Fibroblast of lung (primary cell): ENCODE measurements around the gene KIF6. TPM values are rescaled to one million over a fixed set of nuclear protein-coding genes. Genes with fewer than 3 reads are reported as not detected.

Experiments
- DNase-seq, 2 donors: peaks; one replicate each; pipeline versions ENCODE4 v3.0.0 to v3.0.0-alpha.2; 2010; ENCODE audit warnings: low read depth in 2 of 2
- H2AFZ ChIP-seq: 2 replicates; pipeline ENCODE4 v1.5.1; 2012; ENCODE audit warnings: low read length, control low read depth, inconsistent platforms
- H3K27ac ChIP-seq: 2 replicates; pipeline ENCODE4 v1.5.1; 2011; ENCODE audit warnings: low read length, control low read depth; ENCODE audit not compliant: insufficient read depth
- H3K27me3 ChIP-seq: 2 replicates; pipeline ENCODE4 v1.5.1; 2011; ENCODE audit warnings: mild to moderate bottlenecking, low read length; ENCODE audit not compliant: control insufficient read depth, insufficient read depth
- H3K36me3 ChIP-seq: 2 replicates; pipeline ENCODE4 v1.5.1; 2011; ENCODE audit warnings: low read length; ENCODE audit not compliant: control insufficient read depth, insufficient read depth
- H3K4me1 ChIP-seq: 2 replicates; pipeline ENCODE4 v1.5.1; 2011; ENCODE audit warnings: low read length; ENCODE audit not compliant: control insufficient read depth, insufficient read depth; ENCODE audit errors: extremely low read depth
- H3K4me2 ChIP-seq: 2 replicates; pipeline ENCODE4 v1.5.1; 2011; ENCODE audit warnings: low read length, control low read depth; ENCODE audit not compliant: insufficient read depth; ENCODE audit errors: extremely low read depth
- H3K4me3 ChIP-seq, 4 experiments: fragments of 200-600 bp in 1 of 4; sonication (generic) in 1 of 4; replicated peaks in 1 of 4; 2 replicates each; pipeline ENCODE4 v1.5.1; 2011 to 2016; ENCODE audit warnings: low read length in 4 of 4, low read depth in 3 of 4, mild to moderate bottlenecking in 3 of 4, control low read depth in 2 of 4, inconsistent platforms in 1 of 4, mixed read lengths in 1 of 4; ENCODE audit not compliant: insufficient read depth in 1 of 4; ENCODE audit errors: control extremely low read depth in 1 of 4
- H3K79me2 ChIP-seq: 2 replicates; pipeline ENCODE4 v1.5.1; 2012; ENCODE audit warnings: mild to moderate bottlenecking, low read length, inconsistent platforms; ENCODE audit not compliant: control insufficient read depth, insufficient read depth
- H3K9ac ChIP-seq: 2 replicates; pipeline ENCODE4 v1.5.1; 2011; ENCODE audit warnings: mild to moderate bottlenecking, low read length, control low read depth; ENCODE audit not compliant: insufficient read depth
- H3K9me3 ChIP-seq: 2 replicates; pipeline ENCODE4 v1.5.1; 2012; ENCODE audit warnings: low read depth, low read length; ENCODE audit not compliant: control insufficient read depth, insufficient read depth
- H4K20me1 ChIP-seq: 2 replicates; pipeline ENCODE4 v1.5.1; 2011; ENCODE audit warnings: low read length; ENCODE audit not compliant: control insufficient read depth, insufficient read depth; ENCODE audit errors: extremely low read depth
- EZH2 ChIP-seq: IDR thresholded peaks from 2 replicates; pipeline ENCODE4 v1.5.1; 2012; ENCODE audit warnings: low read length, control low read depth, mild to moderate bottlenecking; ENCODE audit errors: missing control alignments
- polyA plus RNA-seq, 2 donors: library from polyadenylated mRNA; depleted of rRNA in 1 of 2; stranded (reverse) in 1 of 2; unstranded in 1 of 2; fragments of >200 nt; gene quantifications; 2 replicates each; pipeline ENCODE4 v1.2.1, GENCODE V29; 2011 to 2012; ENCODE audit warnings: missing spikeins in 1 of 2
- total RNA-seq: library from RNA; depleted of rRNA; stranded (reverse); fragments of >200 nt; gene quantifications from 2 replicates; pipeline ENCODE4 v1.2.1, GENCODE V29; 2014
- TF ChIP-seq, protein P1 (sequence below), 2 donors: IDR thresholded peaks in 1 of 2; conservative IDR thresholded peaks in 1 of 2; 1 replicate in 1 of 2; 2 replicates in 1 of 2; pipeline ENCODE4 v1.5.1; 2011 to 2012; ENCODE audit warnings: low read length in 2 of 2, control low read depth in 1 of 2, inconsistent platforms in 1 of 2, low read depth in 1 of 2, mild to moderate bottlenecking in 1 of 2

KIF6 gene
- total and polyA plus RNA-seq, 2 donors (not counting 1 experiment from before 2014, with no cell fraction given), result 0.24 to 0.83 TPM

DNA sequence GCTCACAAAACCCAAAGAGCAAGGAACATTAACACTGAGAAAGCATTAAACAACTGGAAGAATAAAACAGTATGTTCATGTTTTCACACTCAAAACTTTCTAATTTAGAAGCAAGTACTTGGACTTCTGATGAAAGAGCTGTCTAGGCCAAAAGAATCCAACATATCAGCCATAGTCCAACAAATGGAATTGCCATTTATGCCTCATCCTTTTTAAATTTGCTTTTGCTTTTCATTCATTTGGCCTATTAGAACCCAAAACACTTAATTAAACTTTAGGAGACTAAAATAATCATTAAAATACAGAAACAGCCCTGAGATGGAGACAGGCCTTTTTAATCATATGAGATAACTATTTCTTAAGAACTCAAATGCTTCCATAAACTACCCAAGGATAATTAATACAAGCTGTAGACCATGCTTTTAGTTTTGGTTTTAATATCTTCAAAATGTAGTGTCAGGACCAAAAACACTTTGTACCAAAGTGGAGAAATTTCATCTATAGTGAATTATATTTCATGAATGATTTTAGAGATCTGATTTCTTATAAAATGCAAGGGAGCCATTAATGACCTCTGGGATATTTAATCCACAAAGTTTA lies 166.5 kb downstream of the KIF6 start:
- TF ChIP-seq, protein P1, sequence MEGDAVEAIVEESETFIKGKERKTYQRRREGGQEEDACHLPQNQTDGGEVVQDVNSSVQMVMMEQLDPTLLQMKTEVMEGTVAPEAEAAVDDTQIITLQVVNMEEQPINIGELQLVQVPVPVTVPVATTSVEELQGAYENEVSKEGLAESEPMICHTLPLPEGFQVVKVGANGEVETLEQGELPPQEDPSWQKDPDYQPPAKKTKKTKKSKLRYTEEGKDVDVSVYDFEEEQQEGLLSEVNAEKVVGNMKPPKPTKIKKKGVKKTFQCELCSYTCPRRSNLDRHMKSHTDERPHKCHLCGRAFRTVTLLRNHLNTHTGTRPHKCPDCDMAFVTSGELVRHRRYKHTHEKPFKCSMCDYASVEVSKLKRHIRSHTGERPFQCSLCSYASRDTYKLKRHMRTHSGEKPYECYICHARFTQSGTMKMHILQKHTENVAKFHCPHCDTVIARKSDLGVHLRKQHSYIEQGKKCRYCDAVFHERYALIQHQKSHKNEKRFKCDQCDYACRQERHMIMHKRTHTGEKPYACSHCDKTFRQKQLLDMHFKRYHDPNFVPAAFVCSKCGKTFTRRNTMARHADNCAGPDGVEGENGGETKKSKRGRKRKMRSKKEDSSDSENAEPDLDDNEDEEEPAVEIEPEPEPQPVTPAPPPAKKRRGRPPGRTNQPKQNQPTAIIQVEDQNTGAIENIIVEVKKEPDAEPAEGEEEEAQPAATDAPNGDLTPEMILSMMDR (conservative IDR thresholded peaks at IDR 0.05 in 1 of 2, IDR thresholded peaks at IDR 0.05 in 1 of 2; ENCODE audit: low read depth in 1 of 2, low read length in 2 of 2), result no peak
- TF ChIP-seq EZH2, result no peak
- H3K27me3 ChIP-seq, result no peaks in the 10 kb centered on the region
- no peak overlapping the region for H3K4me2 ChIP-seq
- no peak overlapping the region for H3K4me3 ChIP-seq
- H3K9me3 ChIP-seq, result no peaks in the 10 kb centered on the region
- no peak overlapping the region for H2AFZ ChIP-seq
- H3K9ac ChIP-seq, result no peak overlapping the region
- H3K79me2 ChIP-seq, result no peaks in the 10 kb centered on the region
- DNase-seq, result no peak
- H3K4me1 ChIP-seq, result no peaks in the 10 kb centered on the region
- H3K27ac ChIP-seq, result no peak overlapping the region
- no peaks in the 10 kb centered on the region for H4K20me1 ChIP-seq
- H3K36me3 ChIP-seq, result no peaks in the 10 kb centered on the region

DNA sequence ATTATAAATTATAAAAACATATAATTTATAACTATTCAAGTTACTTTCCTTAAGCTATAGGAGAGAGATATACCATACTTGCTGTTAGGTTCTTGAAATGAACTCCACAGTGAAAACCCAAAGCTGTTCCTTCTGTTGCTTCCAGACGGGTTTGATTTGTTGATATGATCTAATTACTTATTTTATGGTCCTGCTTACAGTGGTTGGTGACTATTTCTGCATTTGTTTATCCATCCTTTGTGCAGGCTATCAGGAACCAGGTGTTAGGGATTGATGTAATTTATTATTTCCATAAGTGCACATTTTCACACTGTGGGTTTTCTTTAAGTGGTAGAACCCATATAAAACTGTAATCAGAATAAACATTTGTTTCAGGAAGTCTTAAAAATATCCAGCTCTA lies 167.1 kb downstream of the KIF6 start:
- Histone ChIP-seq H2AFZ (no peak overlapping the region), H4K20me1 (no peaks in the 10 kb centered on the region), H3K27ac (no peak overlapping the region), H3K79me2 (no peaks in the 10 kb centered on the region), H3K9ac (no peak overlapping the region), H3K4me3 (no peak overlapping the region), H3K4me2 (no peak overlapping the region), H3K27me3 (no peaks in the 10 kb centered on the region), H3K9me3 (no peaks in the 10 kb centered on the region), H3K4me1 (no peaks in the 10 kb centered on the region), H3K36me3 (no peaks in the 10 kb centered on the region)
- DNase-seq, result no peak
- TF ChIP-seq EZH2, result no peak
- TF ChIP-seq, protein P1 (conservative IDR thresholded peaks at IDR 0.05 in 1 of 2, IDR thresholded peaks at IDR 0.05 in 1 of 2; ENCODE audit: low read depth in 1 of 2, low read length in 2 of 2), result no peak

- DNase-seq, result no peak
- Histone ChIP-seq H4K20me1 (no peaks in the 10 kb centered on the region), H2AFZ (no peak overlapping the region), H3K27me3 (no peaks in the 10 kb centered on the region), H3K79me2 (no peaks in the 10 kb centered on the region), H3K27ac (no peak overlapping the region), H3K4me2 (no peak overlapping the region), H3K4me1 (no peaks in the 10 kb centered on the region), H3K9me3 (no peaks in the 10 kb centered on the region), H3K4me3 (no peak overlapping the region), H3K36me3 (no peaks in the 10 kb centered on the region), H3K9ac (no peak overlapping the region)
- TF ChIP-seq, protein P1 (conservative IDR thresholded peaks at IDR 0.05 in 1 of 2, IDR thresholded peaks at IDR 0.05 in 1 of 2; ENCODE audit: low read depth in 1 of 2, low read length in 2 of 2), result no peak
- no peak for TF ChIP-seq EZH2
These were observed 170.1 kb downstream of the KIF6 start for GRCh38 chr6:39555136-39555535.
